GM23338 (cell line): ENCODE measurements around the gene DYSF.

Experiments used
- CREB1 ChIP-seq: fragments of 250-450 bp; sonication (Bioruptor Pico); IDR thresholded peaks from 2 replicates; pipeline ENCODE4 v1.5.0; 2020; ENCODE audit warnings: low read depth, mild to moderate bottlenecking, moderate library complexity
- CTCF ChIP-seq, 2 experiments: fragments of 200-600 bp in 1 of 2; sonication (generic) in 1 of 2; conservative IDR thresholded peaks; 2 replicates each; pipeline versions ENCODE4 v1.5.1 to v1.6.1; 2016 to 2017; ENCODE audit warnings: antibody characterized with exemption in 2 of 2, low read depth in 2 of 2, mild to moderate bottlenecking in 2 of 2, moderate library complexity in 1 of 2
- EZH2 ChIP-seq: fragments of 200-600 bp; sonication (generic); IDR thresholded peaks from one replicate; pipeline ENCODE4 v1.8.0; 2017; ENCODE audit warnings: antibody characterized with exemption, mild to moderate bottlenecking, low read depth; ENCODE audit not compliant: unreplicated experiment
- EZH2phosphoT487 ChIP-seq: fragments of 200-600 bp; sonication (generic); IDR thresholded peaks from one replicate; pipeline ENCODE4 v1.8.1; 2018; ENCODE audit warnings: antibody characterized with exemption; ENCODE audit not compliant: unreplicated experiment
- POLR2AphosphoS5 ChIP-seq: IDR thresholded peaks from 2 replicates; pipeline ENCODE4 v1.6.1; 2016; ENCODE audit warnings: antibody characterized with exemption, low read depth
- ZNF331 ChIP-seq: fragments of 250-450 bp; sonication (Bioruptor Pico); IDR thresholded peaks from 2 replicates; pipeline ENCODE4 v1.5.0; 2020; ENCODE audit warnings: low read depth, mild to moderate bottlenecking, moderate library complexity
- TF ChIP-seq, protein P1 (sequence below): IDR thresholded peaks from one replicate; pipeline ENCODE4 v1.6.1; 2018; ENCODE audit warnings: antibody characterized with exemption; ENCODE audit not compliant: unreplicated experiment

- TF ChIP-seq POLR2AphosphoS5: no peak
- no peak for TF ChIP-seq CTCF (conservative IDR thresholded peaks at IDR 0.05; ENCODE audit: low read depth in 2 of 2)
- TF ChIP-seq ZNF331 (CRISPR knock-in tag): no peak
- TF ChIP-seq EZH2: no peak
- no peak for TF ChIP-seq CREB1 (CRISPR knock-in tag)
- TF ChIP-seq, protein P1, sequence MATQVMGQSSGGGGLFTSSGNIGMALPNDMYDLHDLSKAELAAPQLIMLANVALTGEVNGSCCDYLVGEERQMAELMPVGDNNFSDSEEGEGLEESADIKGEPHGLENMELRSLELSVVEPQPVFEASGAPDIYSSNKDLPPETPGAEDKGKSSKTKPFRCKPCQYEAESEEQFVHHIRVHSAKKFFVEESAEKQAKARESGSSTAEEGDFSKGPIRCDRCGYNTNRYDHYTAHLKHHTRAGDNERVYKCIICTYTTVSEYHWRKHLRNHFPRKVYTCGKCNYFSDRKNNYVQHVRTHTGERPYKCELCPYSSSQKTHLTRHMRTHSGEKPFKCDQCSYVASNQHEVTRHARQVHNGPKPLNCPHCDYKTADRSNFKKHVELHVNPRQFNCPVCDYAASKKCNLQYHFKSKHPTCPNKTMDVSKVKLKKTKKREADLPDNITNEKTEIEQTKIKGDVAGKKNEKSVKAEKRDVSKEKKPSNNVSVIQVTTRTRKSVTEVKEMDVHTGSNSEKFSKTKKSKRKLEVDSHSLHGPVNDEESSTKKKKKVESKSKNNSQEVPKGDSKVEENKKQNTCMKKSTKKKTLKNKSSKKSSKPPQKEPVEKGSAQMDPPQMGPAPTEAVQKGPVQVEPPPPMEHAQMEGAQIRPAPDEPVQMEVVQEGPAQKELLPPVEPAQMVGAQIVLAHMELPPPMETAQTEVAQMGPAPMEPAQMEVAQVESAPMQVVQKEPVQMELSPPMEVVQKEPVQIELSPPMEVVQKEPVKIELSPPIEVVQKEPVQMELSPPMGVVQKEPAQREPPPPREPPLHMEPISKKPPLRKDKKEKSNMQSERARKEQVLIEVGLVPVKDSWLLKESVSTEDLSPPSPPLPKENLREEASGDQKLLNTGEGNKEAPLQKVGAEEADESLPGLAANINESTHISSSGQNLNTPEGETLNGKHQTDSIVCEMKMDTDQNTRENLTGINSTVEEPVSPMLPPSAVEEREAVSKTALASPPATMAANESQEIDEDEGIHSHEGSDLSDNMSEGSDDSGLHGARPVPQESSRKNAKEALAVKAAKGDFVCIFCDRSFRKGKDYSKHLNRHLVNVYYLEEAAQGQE: no peak
- TF ChIP-seq EZH2phosphoT487: no peak
Measured at GRCh38 chr2:71458413-71459083, 5.2 kb downstream of the DYSF start.
